Endodermal cell (in vitro differentiated cells): ENCODE results near the gene OR3A1. TPM values are rescaled to one million over a fixed set of nuclear protein-coding genes. Genes with fewer than 3 reads are reported as not detected.
"Not testable (repeated sequence)": the region's sequence is repeated elsewhere in the genome, so short reads cannot be mapped to it uniquely, and the experiment has no call there.

Experiments
- DNase-seq: peaks from one replicate; pipeline ENCODE4 v3.0.0-alpha.2; 2017
- H3K27ac ChIP-seq: 2 replicates; pipeline ENCODE4 v1.5.1; 2013; ENCODE audit warnings: mild to moderate bottlenecking, low read depth, low read length, moderate library complexity
- H3K27me3 ChIP-seq: 2 replicates; pipeline ENCODE4 v1.6.1; 2013; ENCODE audit warnings: mild to moderate bottlenecking, low read length, moderate library complexity; ENCODE audit not compliant: insufficient read depth, control insufficient read depth, poor library complexity, severe bottlenecking
- H3K36me3 ChIP-seq: 2 replicates; pipeline ENCODE4 v1.7.0; 2013; ENCODE audit warnings: mild to moderate bottlenecking, low read length, moderate library complexity; ENCODE audit not compliant: control insufficient read depth, insufficient read depth
- H3K4me1 ChIP-seq: one replicate; pipeline ENCODE4 v1.7.0; 2013; ENCODE audit warnings: low read length; ENCODE audit not compliant: control insufficient read depth, insufficient read depth
- H3K4me3 ChIP-seq: 2 replicates; pipeline ENCODE4 v1.5.1; 2013; ENCODE audit warnings: mild to moderate bottlenecking, low read length, moderate library complexity
- H3K9ac ChIP-seq: 2 replicates; pipeline ENCODE4 v1.6.1; 2013; ENCODE audit warnings: mild to moderate bottlenecking, low read length, moderate library complexity; ENCODE audit not compliant: poor library complexity, severe bottlenecking; ENCODE audit errors: extremely low read depth
- H3K9me3 ChIP-seq: 2 replicates; pipeline ENCODE4 v1.6.1; 2013; ENCODE audit warnings: mild to moderate bottlenecking, low read length, moderate library complexity; ENCODE audit not compliant: control insufficient read depth
- H3K27ac Mint-ChIP-seq: 2 replicates; pipeline ENCODE4 v1.8.0; 2020; ENCODE audit warnings: mixed read lengths
- H3K27me3 Mint-ChIP-seq: 2 replicates; pipeline ENCODE4 v1.8.0; 2021; ENCODE audit warnings: mild to moderate bottlenecking, mixed read lengths; ENCODE audit not compliant: insufficient read depth
- H3K36me3 Mint-ChIP-seq: 2 replicates; pipeline ENCODE4 v1.8.0; 2020; ENCODE audit warnings: low read depth, mixed read lengths
- H3K4me1 Mint-ChIP-seq: 2 replicates; pipeline ENCODE4 v1.8.0; 2020; ENCODE audit warnings: mixed read lengths
- H3K4me3 Mint-ChIP-seq: 2 replicates; pipeline ENCODE4 v1.8.0; 2020; ENCODE audit warnings: mild to moderate bottlenecking, moderate library complexity, mixed read lengths
- H3K9me3 Mint-ChIP-seq: 2 replicates; pipeline ENCODE4 v1.8.0; 2020; ENCODE audit warnings: mild to moderate bottlenecking, mixed read lengths
- CTCF ChIP-seq: fragments of 200-600 bp; sonication (generic); conservative IDR thresholded peaks from 2 replicates; pipeline ENCODE4 v1.5.0; 2021; ENCODE audit warnings: antibody characterized with exemption, mild to moderate bottlenecking
- WGBS, 2 experiments: methylation state at CpG; one replicate each; pipeline versions ENCODE4 v1.1.5 to v1.1.7; 2013; ENCODE audit warnings: missing lambda C conversion rate in 2 of 2, mixed read lengths in 1 of 2; ENCODE audit not compliant: insufficient coverage in 1 of 2, insufficient read length in 1 of 2; 5-methylcytosine and 5-hydroxymethylcytosine counted together
- total RNA-seq, 2 donors: library from RNA; stranded (reverse); fragmentation: NEBNext Ultra II Directional in 1 of 2; extraction: Animal tissue kit (Norgen Biotek cat#: 25700) in 1 of 2; gene quantifications; 2 replicates in 1 of 2; 3 replicates in 1 of 2; pipeline ENCODE4 v1.2.1, GENCODE V29; 2021

OR3A1 gene
- total RNA-seq, 2 donors from 2014 or later: not detected

- Mint-ChIP-seq H3K36me3 (no peaks in the 10 kb centered on the region), H3K27ac (no peak overlapping the region), H3K4me3 (no peak overlapping the region), H3K9me3 (peaks cover 69% of the 10 kb centered on the region), H3K4me1 (no peaks in the 10 kb centered on the region), H3K27me3 (no peaks in the 10 kb centered on the region)
- Histone ChIP-seq H3K9ac (no peak overlapping the region), H3K4me3 (no peak overlapping the region), H3K9me3 (peaks cover 36% of the 10 kb centered on the region), H3K27me3 (no peaks in the 10 kb centered on the region), H3K36me3 (no peaks in the 10 kb centered on the region), H3K27ac (no peak overlapping the region), H3K4me1 (no peaks in the 10 kb centered on the region)
- TF ChIP-seq CTCF: no peak
- WGBS, 2 experiments: 73 to 79% methylated on average over 3 of the region's 3 CpGs
- DNase-seq: no peak
These were observed 18.7 kb upstream of the OR3A1 start for GRCh38 chr17:3316836-3317235.

- no peak overlapping the region for H3K4me3 Mint-ChIP-seq
- peaks cover 18% of the 10 kb centered on the region for H3K9me3 ChIP-seq
- no peaks in the 10 kb centered on the region for H3K36me3 ChIP-seq
- H3K4me3 ChIP-seq: no peak overlapping the region
- 62 to 73% methylated on average over 2 to 4 of the region's 4 CpGs for WGBS, 2 experiments
- no peaks in the 10 kb centered on the region for H3K27me3 ChIP-seq
- DNase-seq: peak; percentile 60
- no peak for TF ChIP-seq CTCF
- H3K9me3 Mint-ChIP-seq: peaks cover 91% of the 10 kb centered on the region
- H3K27ac Mint-ChIP-seq: no peak overlapping the region
- H3K27ac ChIP-seq: no peak overlapping the region
- H3K9ac ChIP-seq: no peak overlapping the region
- no peaks in the 10 kb centered on the region for H3K4me1 Mint-ChIP-seq
- H3K27me3 Mint-ChIP-seq: no peaks in the 10 kb centered on the region
- H3K4me1 ChIP-seq: no peaks in the 10 kb centered on the region
- H3K36me3 Mint-ChIP-seq: no peaks in the 10 kb centered on the region
These were observed 10.4 kb upstream of the OR3A1 start for GRCh38 chr17:3308603-3309002.

GRCh38 chr17:3295632-3296031, 2.5 kb downstream of the OR3A1 start:
- H3K27ac Mint-ChIP-seq: no peak overlapping the region
- H3K9ac ChIP-seq: no peak overlapping the region
- no peak for DNase-seq
- peaks cover 84% of the 10 kb centered on the region for H3K9me3 Mint-ChIP-seq
- H3K36me3 ChIP-seq: no peaks in the 10 kb centered on the region
- H3K36me3 Mint-ChIP-seq: no peaks in the 10 kb centered on the region
- no peaks in the 10 kb centered on the region for H3K4me1 Mint-ChIP-seq
- H3K4me3 ChIP-seq: no peak overlapping the region
- H3K27me3 Mint-ChIP-seq: no peaks in the 10 kb centered on the region
- H3K27me3 ChIP-seq: no peaks in the 10 kb centered on the region
- WGBS, 2 experiments: 51 to 65% methylated on average over 4 of the region's 4 CpGs
- H3K27ac ChIP-seq: no peak overlapping the region
- H3K4me1 ChIP-seq: no peaks in the 10 kb centered on the region
- no peak overlapping the region for H3K4me3 Mint-ChIP-seq
- no peak for TF ChIP-seq CTCF
- peaks cover 26% of the 10 kb centered on the region for H3K9me3 ChIP-seq

GRCh38 chr17:3293548-3293947, 4.6 kb downstream of the OR3A1 start:
- not testable (repeated sequence) for H3K36me3 Mint-ChIP-seq, H3K27ac ChIP-seq, H3K36me3 ChIP-seq, H3K27me3 ChIP-seq, H3K4me3 ChIP-seq, DNase-seq, H3K27ac Mint-ChIP-seq, H3K4me3 Mint-ChIP-seq, H3K4me1 ChIP-seq, H3K4me1 Mint-ChIP-seq, H3K9ac ChIP-seq, H3K27me3 Mint-ChIP-seq
- peaks cover 39% of the 10 kb centered on the region for H3K9me3 ChIP-seq
- peaks cover 87% of the 10 kb centered on the region for H3K9me3 Mint-ChIP-seq
- WGBS, 2 experiments: 100% methylated on average over 1 of the region's 1 CpG; no CpG with 5 or more reads in 1 of the 2 experiments
